ENCODE measurements around the gene TMEM178B.

- TF ChIP-seq ZNF274 (IDR thresholded peaks at IDR 0.05; ENCODE audit: low read depth, low read length): no peak
- no peak for TF ChIP-seq YY1 (IDR thresholded peaks at IDR 0.05; ENCODE audit: insufficient read depth, insufficient read length)
- TF ChIP-seq SUZ12 (IDR thresholded peaks at IDR 0.05; ENCODE audit: extremely low read depth, insufficient read depth, insufficient read length): no peak
These were observed 442.1 kb downstream of the TMEM178B start for GRCh38 chr7:141515941-141516340.

Measured in NT2/D1 (cell line).